ENCODE data around the gene SPRY4.

- TF ChIP-seq CTCF (IDR thresholded peaks at IDR 0.05; ENCODE audit: low read depth, low read length, poor library complexity, severe bottlenecking) (no peak), EZH2phosphoT487 (IDR thresholded peaks at IDR 0.05; ENCODE audit: borderline replicate concordance, low read length) (no peak)
Observed at GRCh38 chr5:142368529-142368928, 43.7 kb upstream of the SPRY4 start.
